GM23338 (cell line): ENCODE measurements around the gene NOC2L. TPM values are rescaled to one million over a fixed set of nuclear protein-coding genes. Genes with fewer than 3 reads are reported as not detected.

Source experiments
- ATAC-seq: fragments of 200-7000 bp; cut with Tn5 transposase; 3 replicates; pipeline ENCODE4 v1.9.1; 2020
- DNase-seq: peaks from one replicate; pipeline ENCODE4 v3.0.0-alpha.2; 2015; ENCODE audit warnings: low spot score
- H2AFZ ChIP-seq: fragments of 200-600 bp; sonication (generic); 2 replicates; pipeline ENCODE4 v1.8.0; 2016; ENCODE audit warnings: antibody characterized with exemption, mild to moderate bottlenecking, moderate library complexity
- H3F3A ChIP-seq: fragments of 200-600 bp; sonication (generic); replicated peaks from 2 replicates; pipeline ENCODE4 v1.8.0; 2017; ENCODE audit warnings: antibody characterized with exemption, mixed run types, low read depth
- H3K27ac ChIP-seq: fragments of 200-600 bp; sonication (generic); 2 replicates; pipeline ENCODE4 v1.6.1; 2016; ENCODE audit warnings: low read depth
- H3K27me3 ChIP-seq: fragments of 200-600 bp; sonication (generic); 2 replicates; pipeline ENCODE4 v1.8.0; 2016; ENCODE audit warnings: mild to moderate bottlenecking, mixed run types, moderate library complexity; ENCODE audit not compliant: insufficient read depth
- H3K36me3 ChIP-seq: fragments of 200-600 bp; sonication (generic); 2 replicates; pipeline ENCODE4 v1.8.0; 2016; ENCODE audit warnings: mild to moderate bottlenecking; ENCODE audit not compliant: insufficient read depth
- H3K4me1 ChIP-seq: fragments of 200-600 bp; sonication (generic); 2 replicates; pipeline ENCODE4 v1.8.0; 2016; ENCODE audit warnings: mild to moderate bottlenecking, moderate library complexity; ENCODE audit not compliant: insufficient read depth
- H3K4me2 ChIP-seq: fragments of 200-600 bp; sonication (generic); 2 replicates; pipeline ENCODE4 v1.7.1; 2017; ENCODE audit warnings: mixed run types
- H3K4me3 ChIP-seq: fragments of 200-600 bp; sonication (generic); 2 replicates; pipeline ENCODE4 v1.6.1; 2016; ENCODE audit warnings: mixed run types
- H3K79me2 ChIP-seq: fragments of 200-600 bp; sonication (generic); replicated peaks from 2 replicates; pipeline ENCODE4 v1.8.0; 2017; ENCODE audit warnings: mild to moderate bottlenecking; ENCODE audit not compliant: insufficient read depth
- H3K9me2 ChIP-seq: fragments of 200-600 bp; sonication (generic); 2 replicates; pipeline ENCODE4 v1.8.0; 2017; ENCODE audit not compliant: insufficient read depth
- H4K20me1 ChIP-seq: fragments of 200-600 bp; sonication (generic); replicated peaks from 2 replicates; pipeline ENCODE4 v1.8.0; 2017; ENCODE audit warnings: mild to moderate bottlenecking; ENCODE audit not compliant: insufficient read depth
- H3K27ac Mint-ChIP-seq: 2 replicates; pipeline ENCODE4 v1.8.0; 2020; ENCODE audit warnings: inconsistent platforms, mild to moderate bottlenecking, moderate library complexity, mixed read lengths
- H3K27me3 Mint-ChIP-seq: 3 replicates; pipeline ENCODE4 v1.8.0; 2022; ENCODE audit warnings: low read depth, mild to moderate bottlenecking, moderate library complexity, mixed read lengths, inconsistent platforms; ENCODE audit not compliant: insufficient read depth, poor library complexity
- H3K36me3 Mint-ChIP-seq: 3 replicates; pipeline ENCODE4 v1.8.0; 2021; ENCODE audit warnings: low read depth, mild to moderate bottlenecking, inconsistent platforms, moderate library complexity, mixed read lengths
- H3K4me1 Mint-ChIP-seq: 3 replicates; pipeline ENCODE4 v1.8.0; 2020; ENCODE audit warnings: mild to moderate bottlenecking, inconsistent platforms, mixed read lengths
- H3K4me3 Mint-ChIP-seq: 3 replicates; pipeline ENCODE4 v1.8.0; 2021; ENCODE audit warnings: moderate library complexity, mild to moderate bottlenecking, inconsistent platforms, mixed read lengths
- H3K9me3 Mint-ChIP-seq: 3 replicates; pipeline ENCODE4 v1.8.0; 2020; ENCODE audit warnings: moderate library complexity, mild to moderate bottlenecking, inconsistent platforms, mixed read lengths
- CREB1 ChIP-seq: fragments of 250-450 bp; sonication (Bioruptor Pico); IDR thresholded peaks from 2 replicates; pipeline ENCODE4 v1.5.0; 2020; ENCODE audit warnings: low read depth, mild to moderate bottlenecking, moderate library complexity
- CTCF ChIP-seq, 2 experiments: fragments of 200-600 bp in 1 of 2; sonication (generic) in 1 of 2; conservative IDR thresholded peaks; 2 replicates each; pipeline versions ENCODE4 v1.5.1 to v1.6.1; 2016 to 2017; ENCODE audit warnings: antibody characterized with exemption in 2 of 2, low read depth in 2 of 2, mild to moderate bottlenecking in 2 of 2, moderate library complexity in 1 of 2
- ETS1 ChIP-seq: IDR thresholded peaks from 2 replicates; pipeline ENCODE4 v1.6.1; 2016; ENCODE audit warnings: antibody characterized with exemption
- EZH2 ChIP-seq: fragments of 200-600 bp; sonication (generic); IDR thresholded peaks from one replicate; pipeline ENCODE4 v1.8.0; 2017; ENCODE audit warnings: antibody characterized with exemption, mild to moderate bottlenecking, low read depth; ENCODE audit not compliant: unreplicated experiment
- EZH2phosphoT487 ChIP-seq: fragments of 200-600 bp; sonication (generic); IDR thresholded peaks from one replicate; pipeline ENCODE4 v1.8.1; 2018; ENCODE audit warnings: antibody characterized with exemption; ENCODE audit not compliant: unreplicated experiment
- JUNB ChIP-seq: IDR thresholded peaks from one replicate; pipeline ENCODE4 v1.6.1; 2016; ENCODE audit warnings: antibody characterized with exemption; ENCODE audit not compliant: unreplicated experiment
- NANOG ChIP-seq: IDR thresholded peaks from 2 replicates; pipeline ENCODE4 v1.6.1; 2016; ENCODE audit warnings: antibody characterized with exemption, borderline replicate concordance
- POLR2AphosphoS5 ChIP-seq: IDR thresholded peaks from 2 replicates; pipeline ENCODE4 v1.6.1; 2016; ENCODE audit warnings: antibody characterized with exemption, low read depth
- STAT1 ChIP-seq: IDR thresholded peaks from one replicate; pipeline ENCODE4 v1.6.1; 2016; ENCODE audit warnings: antibody characterized with exemption; ENCODE audit not compliant: unreplicated experiment
- ZNF114 ChIP-seq: fragments of 250-450 bp; sonication (Bioruptor Pico); IDR thresholded peaks from 2 replicates; pipeline ENCODE4 v1.5.0; 2020; ENCODE audit warnings: mild to moderate bottlenecking, moderate library complexity
- ZNF331 ChIP-seq: fragments of 250-450 bp; sonication (Bioruptor Pico); IDR thresholded peaks from 2 replicates; pipeline ENCODE4 v1.5.0; 2020; ENCODE audit warnings: low read depth, mild to moderate bottlenecking, moderate library complexity
- ZNF462 ChIP-seq: fragments of 250-450 bp; sonication (Bioruptor Pico); IDR thresholded peaks from 2 replicates; pipeline ENCODE4 v1.5.0; 2020; ENCODE audit warnings: mild to moderate bottlenecking, moderate library complexity
- polyA plus RNA-seq: library from polyadenylated mRNA; unstranded; fragments of >200 nt; fragmentation: Nextera tagmentation; extraction: Ambion mirVana; gene quantifications from 2 replicates; pipeline ENCODE4 v1.2.1, GENCODE V29; 2016
- total RNA-seq: library from RNA; depleted of rRNA; stranded (reverse); fragments of >200 nt; shearing (Covaris generic); gene quantifications from 2 replicates; pipeline ENCODE4 v1.2.3, GENCODE V29; 2014
- TF ChIP-seq, protein P1 (sequence below): IDR thresholded peaks from one replicate; pipeline ENCODE4 v1.6.1; 2018; ENCODE audit warnings: antibody characterized with exemption; ENCODE audit not compliant: unreplicated experiment

NOC2L gene
- total and polyA plus RNA-seq, 2 experiments from 2014 or later = 79.3 to 125 TPM

- DNase-seq = no peak
- Histone ChIP-seq H3K27ac (no peak overlapping the region), H3K27me3 (peaks cover 40% of the 10 kb centered on the region), H3K4me1 (no peaks in the 10 kb centered on the region; the same call in 1 of the 2 replicates), H4K20me1 (0 out of 2 replicates have a peak, but pooled peaks cover 2% of the 10 kb centered on the region), H2AFZ (no peak overlapping the region), H3K4me2 (no peak overlapping the region), H3K4me3 (no peak overlapping the region), H3K9me2 (no peaks in the 10 kb centered on the region), H3F3A (peaks cover 7% of the 10 kb centered on the region), H3K36me3 (no peaks in the 10 kb centered on the region), H3K79me2 (no peaks in the 10 kb centered on the region)
- H3K36me3 Mint-ChIP-seq = peaks cover 2% of the 10 kb centered on the region; the same call in 1 of the 3 replicates
- no peak overlapping the region; the same call in 2 of the 3 replicates for H3K4me3 Mint-ChIP-seq
- no peak overlapping the region for H3K27ac Mint-ChIP-seq
- no peak for ATAC-seq
- H3K4me1 Mint-ChIP-seq = no peaks in the 10 kb centered on the region; the same call in 2 of the 3 replicates
- no peaks in the 10 kb centered on the region for H3K9me3 Mint-ChIP-seq
- TF ChIP-seq ZNF331 (CRISPR knock-in tag) (no peak), ETS1 (no peak), ZNF462 (CRISPR knock-in tag) (no peak), STAT1 (no peak), CTCF (conservative IDR thresholded peaks at IDR 0.05; ENCODE audit: low read depth in 2 of 2) (no peak), JUNB (no peak), EZH2phosphoT487 (no peak), CREB1 (CRISPR knock-in tag) (no peak), POLR2AphosphoS5 (no peak), EZH2 (no peak), NANOG (no peak), ZNF114 (CRISPR knock-in tag) (no peak)
- TF ChIP-seq, protein P1, sequence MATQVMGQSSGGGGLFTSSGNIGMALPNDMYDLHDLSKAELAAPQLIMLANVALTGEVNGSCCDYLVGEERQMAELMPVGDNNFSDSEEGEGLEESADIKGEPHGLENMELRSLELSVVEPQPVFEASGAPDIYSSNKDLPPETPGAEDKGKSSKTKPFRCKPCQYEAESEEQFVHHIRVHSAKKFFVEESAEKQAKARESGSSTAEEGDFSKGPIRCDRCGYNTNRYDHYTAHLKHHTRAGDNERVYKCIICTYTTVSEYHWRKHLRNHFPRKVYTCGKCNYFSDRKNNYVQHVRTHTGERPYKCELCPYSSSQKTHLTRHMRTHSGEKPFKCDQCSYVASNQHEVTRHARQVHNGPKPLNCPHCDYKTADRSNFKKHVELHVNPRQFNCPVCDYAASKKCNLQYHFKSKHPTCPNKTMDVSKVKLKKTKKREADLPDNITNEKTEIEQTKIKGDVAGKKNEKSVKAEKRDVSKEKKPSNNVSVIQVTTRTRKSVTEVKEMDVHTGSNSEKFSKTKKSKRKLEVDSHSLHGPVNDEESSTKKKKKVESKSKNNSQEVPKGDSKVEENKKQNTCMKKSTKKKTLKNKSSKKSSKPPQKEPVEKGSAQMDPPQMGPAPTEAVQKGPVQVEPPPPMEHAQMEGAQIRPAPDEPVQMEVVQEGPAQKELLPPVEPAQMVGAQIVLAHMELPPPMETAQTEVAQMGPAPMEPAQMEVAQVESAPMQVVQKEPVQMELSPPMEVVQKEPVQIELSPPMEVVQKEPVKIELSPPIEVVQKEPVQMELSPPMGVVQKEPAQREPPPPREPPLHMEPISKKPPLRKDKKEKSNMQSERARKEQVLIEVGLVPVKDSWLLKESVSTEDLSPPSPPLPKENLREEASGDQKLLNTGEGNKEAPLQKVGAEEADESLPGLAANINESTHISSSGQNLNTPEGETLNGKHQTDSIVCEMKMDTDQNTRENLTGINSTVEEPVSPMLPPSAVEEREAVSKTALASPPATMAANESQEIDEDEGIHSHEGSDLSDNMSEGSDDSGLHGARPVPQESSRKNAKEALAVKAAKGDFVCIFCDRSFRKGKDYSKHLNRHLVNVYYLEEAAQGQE = no peak
- H3K27me3 Mint-ChIP-seq = peaks cover 41% of the 10 kb centered on the region
Measured at GRCh38 chr1:969260-969855, 10.3 kb upstream of the NOC2L start.
